NB4 (cell line): ENCODE measurements around the gene KANSL3.

Experiments
- DNase-seq: peaks from one replicate; pipeline ENCODE4 v3.0.0; 2010; ENCODE audit warnings: low read depth
- H3K4me3 ChIP-seq: one replicate; pipeline ENCODE4 v1.5.1; 2011; ENCODE audit warnings: mild to moderate bottlenecking, low read depth, low read length, moderate library complexity
- MYC ChIP-seq: IDR thresholded peaks from 2 replicates; pipeline ENCODE4 v1.6.1; 2011; ENCODE audit warnings: low read depth, low read length
- POLR2A ChIP-seq: IDR thresholded peaks from 2 replicates; pipeline ENCODE4 v1.6.1; 2011; ENCODE audit warnings: mild to moderate bottlenecking; ENCODE audit not compliant: insufficient read length; ENCODE audit errors: extremely low read depth
- TF ChIP-seq, protein P1 (sequence below): IDR thresholded peaks from one replicate; pipeline ENCODE4 v1.5.1; 2012; ENCODE audit warnings: low read depth, low read length
- TF ChIP-seq, protein P2 (sequence below): IDR thresholded peaks from 2 replicates; pipeline ENCODE4 v1.6.1; 2011; ENCODE audit warnings: low read depth, low read length

The KANSL3 gene

DNA sequence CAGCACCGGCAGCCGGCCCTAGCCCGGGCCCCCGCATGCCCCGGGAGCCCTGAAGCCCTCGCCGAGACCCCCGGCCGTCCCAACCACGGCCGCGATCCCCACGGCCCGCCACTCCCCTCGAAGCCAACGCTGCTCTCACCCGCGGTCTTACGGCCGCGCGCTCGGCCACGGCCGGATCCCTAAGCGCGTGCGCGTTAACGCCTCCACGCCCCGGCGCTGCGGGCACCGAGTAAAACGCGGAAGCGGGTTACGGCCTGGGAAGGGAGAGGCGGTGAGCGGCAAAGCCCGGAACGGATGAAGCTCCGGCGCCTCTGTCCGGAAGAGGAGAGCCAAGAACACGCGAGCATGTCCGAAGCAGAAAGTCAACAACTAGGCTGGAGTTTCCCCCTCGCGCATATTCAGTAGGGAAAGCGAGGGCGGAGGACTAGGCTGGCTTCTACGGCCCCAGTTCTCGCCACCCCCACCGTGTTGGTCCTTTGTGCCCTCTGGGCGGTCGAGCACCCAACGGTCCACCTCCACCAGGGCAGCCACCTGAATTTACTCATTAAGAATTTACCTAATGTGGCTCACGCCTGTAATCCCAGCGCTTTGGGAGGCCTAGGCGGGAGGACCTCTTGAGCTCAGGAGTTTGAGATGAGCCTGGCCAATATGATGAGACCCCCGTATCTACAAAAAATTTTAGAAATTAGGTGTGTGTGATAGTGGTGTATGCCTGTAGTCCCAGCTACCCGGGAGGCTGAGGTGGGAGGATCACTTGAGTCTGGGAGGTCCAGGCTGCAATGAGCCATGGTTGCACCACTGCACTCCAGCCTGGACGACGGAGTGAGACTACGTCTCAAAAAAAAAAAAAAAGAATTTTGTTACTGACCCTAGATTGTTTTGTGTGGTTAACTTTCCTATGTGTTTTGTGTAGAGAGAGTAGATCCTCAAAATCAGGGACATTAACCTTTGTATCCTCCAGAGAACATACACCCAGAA lies at the start of gene KANSL3:
Gene KANSL3, minus strand, starts transcription at position 169 of the 978 bp plus-strand sequence. CDS start 1,177 bp downstream, outside the sequence.
- H3K4me3 ChIP-seq = peak within 1 kb of the TSS; percentile 88
- DNase-seq = peak; percentile 97
- TF ChIP-seq, protein P1, sequence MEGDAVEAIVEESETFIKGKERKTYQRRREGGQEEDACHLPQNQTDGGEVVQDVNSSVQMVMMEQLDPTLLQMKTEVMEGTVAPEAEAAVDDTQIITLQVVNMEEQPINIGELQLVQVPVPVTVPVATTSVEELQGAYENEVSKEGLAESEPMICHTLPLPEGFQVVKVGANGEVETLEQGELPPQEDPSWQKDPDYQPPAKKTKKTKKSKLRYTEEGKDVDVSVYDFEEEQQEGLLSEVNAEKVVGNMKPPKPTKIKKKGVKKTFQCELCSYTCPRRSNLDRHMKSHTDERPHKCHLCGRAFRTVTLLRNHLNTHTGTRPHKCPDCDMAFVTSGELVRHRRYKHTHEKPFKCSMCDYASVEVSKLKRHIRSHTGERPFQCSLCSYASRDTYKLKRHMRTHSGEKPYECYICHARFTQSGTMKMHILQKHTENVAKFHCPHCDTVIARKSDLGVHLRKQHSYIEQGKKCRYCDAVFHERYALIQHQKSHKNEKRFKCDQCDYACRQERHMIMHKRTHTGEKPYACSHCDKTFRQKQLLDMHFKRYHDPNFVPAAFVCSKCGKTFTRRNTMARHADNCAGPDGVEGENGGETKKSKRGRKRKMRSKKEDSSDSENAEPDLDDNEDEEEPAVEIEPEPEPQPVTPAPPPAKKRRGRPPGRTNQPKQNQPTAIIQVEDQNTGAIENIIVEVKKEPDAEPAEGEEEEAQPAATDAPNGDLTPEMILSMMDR = no peak
- TF ChIP-seq MYC (peak; percentile 90), POLR2A (peak; percentile 87)
- TF ChIP-seq, protein P2, sequence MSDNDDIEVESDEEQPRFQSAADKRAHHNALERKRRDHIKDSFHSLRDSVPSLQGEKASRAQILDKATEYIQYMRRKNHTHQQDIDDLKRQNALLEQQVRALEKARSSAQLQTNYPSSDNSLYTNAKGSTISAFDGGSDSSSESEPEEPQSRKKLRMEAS = no peak

DNA sequence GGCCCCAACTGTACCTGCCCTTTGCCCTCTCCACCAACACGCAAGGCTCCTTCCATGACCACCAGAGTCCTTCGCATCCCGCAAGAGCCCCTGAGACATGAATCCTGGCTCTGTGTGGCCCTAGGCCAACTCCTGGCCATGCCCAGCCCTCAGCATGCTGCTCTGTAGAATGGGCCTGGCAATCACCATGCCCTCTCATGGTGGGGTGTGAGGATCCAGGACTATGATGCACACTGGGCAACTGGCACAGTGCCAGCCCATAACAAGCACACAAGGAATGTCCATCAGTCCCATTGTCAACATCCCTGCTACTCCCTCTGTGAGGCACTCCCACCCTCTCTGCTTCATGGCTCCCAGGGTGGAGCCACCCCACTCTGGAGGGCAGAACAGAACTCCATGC lies 49.2 kb upstream of the KANSL3 start:
- DNase-seq = no peak
- TF ChIP-seq MYC (no peak), POLR2A (no peak)
- TF ChIP-seq, protein P2 = no peak
- TF ChIP-seq, protein P1 = no peak
- no peak overlapping the region for H3K4me3 ChIP-seq

DNA sequence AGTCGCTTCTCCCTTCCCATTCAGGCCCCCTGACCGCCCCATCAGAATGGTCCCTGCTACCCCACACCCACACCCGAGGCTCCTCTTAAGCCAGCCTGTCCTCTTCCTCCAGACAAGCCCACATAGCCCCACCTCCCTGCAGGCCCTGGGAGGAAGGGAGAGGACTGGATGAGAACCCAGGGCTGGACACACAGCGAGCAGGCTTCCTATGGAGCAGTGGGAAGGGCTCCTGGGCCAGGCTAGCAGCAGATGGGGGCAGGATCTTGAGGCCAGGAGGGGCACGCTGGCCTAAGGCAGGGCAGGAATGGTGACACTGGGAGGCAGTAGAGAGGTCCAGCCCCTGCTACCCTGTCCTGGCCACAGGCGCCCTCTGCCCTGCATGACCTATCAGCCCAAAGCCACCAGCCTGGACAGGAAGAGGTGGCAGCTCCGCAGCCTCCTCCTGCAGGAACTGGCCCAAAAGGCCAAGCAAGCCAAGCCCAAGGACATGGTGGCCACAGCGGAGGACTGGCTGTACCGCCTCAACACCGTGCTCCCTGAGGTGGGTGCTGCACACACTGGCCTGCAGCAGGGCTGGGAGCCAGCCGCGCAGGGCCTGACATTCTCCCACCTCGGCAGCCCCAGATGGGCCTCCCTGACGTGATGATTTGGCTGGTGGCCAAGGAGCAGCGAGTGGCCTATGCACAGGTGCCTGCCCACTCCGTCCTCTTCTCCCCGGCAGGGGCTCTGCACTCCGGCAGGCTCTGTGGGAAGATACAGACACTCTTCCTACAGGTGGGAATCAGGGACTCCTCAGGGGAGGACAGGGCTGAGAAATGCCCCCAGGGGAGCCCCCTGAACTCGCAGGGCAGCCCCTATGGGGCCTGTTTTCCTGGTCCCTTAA lies 47.7 kb upstream of the KANSL3 start:
- no peak overlapping the region for H3K4me3 ChIP-seq
- TF ChIP-seq, protein P2 = no peak
- no peak for DNase-seq

DNA sequence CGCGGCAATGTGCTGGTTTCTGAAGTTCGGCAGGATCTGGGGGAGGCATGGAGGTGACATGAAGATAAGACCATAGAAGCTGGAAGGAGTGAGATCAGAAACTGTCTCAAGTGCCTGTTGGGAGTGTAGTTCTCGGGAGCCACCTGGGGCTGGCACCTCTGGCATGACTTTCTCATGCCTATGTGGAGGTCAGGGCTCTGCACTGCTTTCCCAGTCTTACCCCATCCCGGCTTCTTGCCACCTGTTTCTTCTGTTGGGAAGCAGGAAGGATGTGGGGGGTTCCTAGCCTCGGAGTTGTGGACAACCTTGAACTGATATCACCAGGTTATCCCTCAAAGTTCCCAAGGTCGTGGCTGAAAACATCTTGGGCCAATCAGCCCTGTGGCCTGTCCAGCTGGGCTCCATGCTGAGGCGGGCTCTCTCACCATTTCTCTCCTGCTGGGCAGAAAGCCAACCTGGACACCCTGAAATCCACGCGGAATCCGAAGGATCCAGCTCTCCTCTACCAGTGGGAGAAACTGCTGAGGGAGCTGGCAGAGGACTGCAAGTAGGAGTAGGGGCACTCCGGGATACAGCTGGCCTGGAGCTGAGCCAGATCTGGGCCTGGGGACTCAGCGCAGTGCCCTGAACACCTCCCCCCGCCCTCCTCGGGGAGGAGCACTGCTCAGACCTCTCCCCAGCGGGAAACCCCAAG lies 46.9 kb upstream of the KANSL3 start:
- no peak overlapping the region for H3K4me3 ChIP-seq
- TF ChIP-seq POLR2A (no peak), MYC (no peak)
- TF ChIP-seq, protein P2 = no peak
- TF ChIP-seq, protein P1 = no peak

DNA sequence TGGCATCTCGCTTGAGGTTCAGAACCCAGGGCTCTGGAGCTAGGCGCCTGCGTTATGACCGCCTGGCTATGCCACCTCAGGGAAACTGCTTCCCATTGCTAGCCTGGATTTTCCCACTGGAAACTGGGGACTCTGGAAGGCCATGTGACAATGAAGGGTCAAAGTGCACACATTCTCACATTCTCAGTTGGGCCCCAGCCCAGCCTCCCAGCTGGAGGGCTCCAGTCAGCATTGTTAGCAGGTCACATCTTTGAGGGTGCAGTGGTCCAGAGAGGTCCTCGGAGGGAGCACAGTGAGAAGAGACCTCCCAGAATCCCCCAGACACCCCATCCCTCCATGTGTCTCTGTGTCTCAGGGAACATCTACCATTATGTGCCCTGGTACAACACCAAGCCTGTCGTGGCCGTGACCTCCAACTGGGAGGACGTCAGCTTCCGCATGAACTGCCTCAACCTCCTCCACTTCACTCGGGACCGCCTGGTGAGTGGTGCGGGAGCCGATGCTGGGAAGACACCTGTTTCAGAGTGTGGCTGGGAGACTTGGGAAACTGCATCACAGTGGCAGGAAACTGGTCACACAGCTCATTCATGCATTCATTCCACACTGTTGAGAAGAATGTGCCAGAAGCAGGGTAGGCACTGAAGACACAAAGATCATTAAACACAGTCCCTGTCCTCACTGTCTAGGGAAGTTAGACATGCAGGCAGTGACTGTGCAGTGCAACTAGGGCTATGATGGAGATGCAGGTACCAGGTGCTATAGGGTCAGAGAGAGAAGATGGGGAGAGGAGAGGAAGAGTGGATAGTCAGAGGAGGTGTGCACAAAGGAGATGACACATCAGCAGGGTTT lies 46.1 kb upstream of the KANSL3 start:
- TF ChIP-seq, protein P1 = no peak
- TF ChIP-seq, protein P2 = no peak
- TF ChIP-seq POLR2A (no peak), MYC (no peak)
- DNase-seq = no peak
- H3K4me3 ChIP-seq = no peak overlapping the region

More for the DNA sequence above, 46.9 kb upstream of the KANSL3 start:
- no peak for DNase-seq
